Measurements from ENCODE around the gene ABHD17A. TPM values are rescaled to one million over a fixed set of nuclear protein-coding genes. Genes with fewer than 3 reads are reported as not detected.

The ABHD17A gene
- polyA plus RNA-seq, 1 donor (not counting 4 experiments of a cell fraction or from before 2014, with no cell fraction given), result 27.2 TPM

GRCh38 chr19:1872807-1873523 lies 12.3 kb downstream of the ABHD17A start:
- Histone ChIP-seq H3K79me2 (ENCODE audit: control insufficient read depth, insufficient read depth, low read length) (peaks cover 44% of the 10 kb centered on the region), H3K9me3 (ENCODE audit: control insufficient read depth, low read depth, low read length) (no peaks in the 10 kb centered on the region), H2AFZ (ENCODE audit: control insufficient read depth, low read length) (no peak overlapping the region), H3K27ac (ENCODE audit: control insufficient read depth, insufficient read depth, low read length) (no peak overlapping the region), H3K4me1 (ENCODE audit: control insufficient read depth, extremely low read depth, insufficient read depth, low read length) (peaks cover 27% of the 10 kb centered on the region), H3K36me3 (ENCODE audit: control insufficient read depth in 2 of 2, extremely low read depth in 1 of 2, insufficient read depth in 2 of 2, low read length in 2 of 2) (peaks cover 0 to 2% of the 10 kb centered on the region in 2 experiments), H3K9me1 (ENCODE audit: control insufficient read depth, extremely low read depth, insufficient read depth, low read length) (no peaks in the 10 kb centered on the region), H3K4me3 (ENCODE audit: control insufficient read depth in 2 of 3, extremely low read depth in 1 of 3, insufficient read depth in 2 of 3, low read depth in 1 of 3, low read length in 3 of 3) (peak overlapping the region in 2 of 3 experiments; percentile 17 to 80), H3K27me3 (ENCODE audit: control insufficient read depth, extremely low read depth, insufficient read depth, low read length) (no peaks in the 10 kb centered on the region), H3K9ac (ENCODE audit: control insufficient read depth, extremely low read depth, insufficient read depth, low read length) (peak overlapping the region; percentile 90), H3K4me2 (ENCODE audit: control insufficient read depth, extremely low read depth, insufficient read depth, low read depth, low read length) (peak overlapping the region; percentile 99), H4K20me1 (ENCODE audit: control insufficient read depth, extremely low read depth, insufficient read depth, low read length) (peaks cover 6% of the 10 kb centered on the region)
- TF ChIP-seq CTCF (optimal IDR thresholded peaks at IDR 0.05 in 1 of 3, IDR thresholded peaks at IDR 0.05 in 1 of 3, conservative IDR thresholded peaks at IDR 0.05 in 1 of 3; ENCODE audit: extremely low read depth in 1 of 3, insufficient read depth in 2 of 3, low read length in 3 of 3), result no peak
- TF ChIP-seq EZH2 (IDR thresholded peaks at IDR 0.05; ENCODE audit: low read length), result no peak
- FAIRE-seq (no peak), DNase-seq (ENCODE audit: low read depth, low spot score) (no peak)
- dilution Hi-C loops (cut with MboI; ENCODE audit: extremely low pct_ligation_motif_present, low sequenced_read_pairs), result no loop called here

DNA sequence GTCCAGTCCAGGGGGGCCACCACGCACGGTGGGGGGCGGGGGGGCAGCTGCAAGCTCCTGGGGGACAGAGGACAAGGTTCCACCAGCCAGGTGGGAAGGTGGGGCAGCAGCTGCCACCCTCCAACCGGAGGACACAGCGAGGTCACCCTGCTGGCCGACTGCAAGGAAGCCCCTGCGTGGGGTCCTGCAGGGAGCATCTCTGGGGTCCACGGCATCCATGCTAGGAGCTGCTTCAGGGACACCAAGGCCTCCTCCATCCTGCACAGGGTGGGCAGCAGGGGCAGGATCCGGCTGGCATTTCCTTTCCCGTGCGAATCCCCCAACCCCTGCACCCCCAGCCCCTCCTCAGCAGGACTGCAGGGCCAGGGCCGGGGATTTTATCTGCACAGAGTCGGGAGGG lies 13.7 kb downstream of the ABHD17A start:
- TF ChIP-seq EZH2 (IDR thresholded peaks at IDR 0.05; ENCODE audit: low read length) (no peak), CTCF (optimal IDR thresholded peaks at IDR 0.05 in 1 of 3, IDR thresholded peaks at IDR 0.05 in 1 of 3, conservative IDR thresholded peaks at IDR 0.05 in 1 of 3; ENCODE audit: extremely low read depth in 1 of 3, insufficient read depth in 2 of 3, low read length in 3 of 3) (no peak)
- Histone ChIP-seq H3K9me3 (ENCODE audit: control insufficient read depth, low read depth, low read length) (no peaks in the 10 kb centered on the region), H3K4me2 (ENCODE audit: control insufficient read depth, extremely low read depth, insufficient read depth, low read depth, low read length) (no peak overlapping the region), H3K9me1 (ENCODE audit: control insufficient read depth, extremely low read depth, insufficient read depth, low read length) (no peaks in the 10 kb centered on the region), H3K79me2 (ENCODE audit: control insufficient read depth, insufficient read depth, low read length) (peaks cover 44% of the 10 kb centered on the region), H3K36me3 (ENCODE audit: control insufficient read depth in 2 of 2, extremely low read depth in 1 of 2, insufficient read depth in 2 of 2, low read length in 2 of 2) (peaks cover 0 to 2% of the 10 kb centered on the region in 2 experiments), H3K27ac (ENCODE audit: control insufficient read depth, insufficient read depth, low read length) (no peak overlapping the region), H2AFZ (ENCODE audit: control insufficient read depth, low read length) (no peak overlapping the region), H4K20me1 (ENCODE audit: control insufficient read depth, extremely low read depth, insufficient read depth, low read length) (peaks cover 6% of the 10 kb centered on the region), H3K9ac (ENCODE audit: control insufficient read depth, extremely low read depth, insufficient read depth, low read length) (no peak overlapping the region), H3K4me1 (ENCODE audit: control insufficient read depth, extremely low read depth, insufficient read depth, low read length) (peaks cover 26% of the 10 kb centered on the region), H3K4me3 (ENCODE audit: control insufficient read depth in 2 of 3, extremely low read depth in 1 of 3, insufficient read depth in 2 of 3, low read depth in 1 of 3, low read length in 3 of 3) (no peak overlapping the region), H3K27me3 (ENCODE audit: control insufficient read depth, extremely low read depth, insufficient read depth, low read length) (no peaks in the 10 kb centered on the region)
- dilution Hi-C loops (cut with MboI; ENCODE audit: extremely low pct_ligation_motif_present, low sequenced_read_pairs), result no loop called here
- no peak for DNase-seq (ENCODE audit: low read depth, low spot score)
- no peak for FAIRE-seq
